Tibial nerve (tissue), 4 donors: ENCODE data around the gene TMEM41A. TPM values are rescaled to one million over a fixed set of nuclear protein-coding genes. Genes with fewer than 3 reads are reported as not detected.

ENCODE experiments used
- DNase-seq, 2 donors: peaks; one replicate each; pipeline ENCODE4 v3.0.0-alpha.2; 2019; ENCODE audit warnings: low spot score in 2 of 2
- H3K27ac ChIP-seq, 4 donors: fragments of 200-600 bp; sonication (generic) in 3 of 4; one replicate each; pipeline ENCODE4 v1.5.1; 2017 to 2019; ENCODE audit warnings: mild to moderate bottlenecking in 1 of 4
- H3K27me3 ChIP-seq, 2 donors: fragments of 200-600 bp; sonication (generic) in 1 of 2; one replicate each; pipeline versions ENCODE4 v1.5.1 to v1.6.0; 2017 to 2019
- H3K36me3 ChIP-seq, 3 donors: fragments of 200-600 bp; sonication (generic); one replicate each; pipeline ENCODE4 v1.5.1; 2018 to 2019
- H3K4me1 ChIP-seq, 4 donors: fragments of 200-600 bp; sonication (generic) in 3 of 4; one replicate each; pipeline ENCODE4 v1.5.1; 2017 to 2019
- H3K4me3 ChIP-seq, 4 donors: fragments of 200-600 bp; sonication (generic) in 3 of 4; one replicate each; pipeline ENCODE4 v1.5.1; 2017 to 2019; ENCODE audit warnings: mild to moderate bottlenecking in 1 of 4, moderate library complexity in 1 of 4
- H3K9me3 ChIP-seq, 4 donors: fragments of 200-600 bp; sonication (generic) in 3 of 4; one replicate each; pipeline ENCODE4 v1.5.1; 2017 to 2019
- CTCF ChIP-seq, 5 experiments: fragments of 200-600 bp in 3 of 5; fragments of 450-650 bp in 2 of 5; sonication (generic) in 3 of 5; IDR thresholded peaks; one replicate each; pipeline ENCODE4 v1.5.1; 2016 to 2019; ENCODE audit warnings: antibody characterized with exemption in 5 of 5, mild to moderate bottlenecking in 3 of 5, moderate library complexity in 2 of 5
- EP300 ChIP-seq, 2 donors: sonication (generic); formaldehyde crosslinking; IDR thresholded peaks; one replicate each; pipeline ENCODE4 v1.6.1; 2017; ENCODE audit warnings: antibody characterized with exemption in 2 of 2, mild to moderate bottlenecking in 1 of 2
- POLR2A ChIP-seq, 2 donors: fragments of 450-650 bp; IDR thresholded peaks; one replicate each; pipeline ENCODE4 v1.6.1; 2017; ENCODE audit warnings: antibody characterized with exemption in 2 of 2, mild to moderate bottlenecking in 2 of 2, moderate library complexity in 2 of 2
- WGBS, 2 donors: methylation state at CpG; one replicate each; pipeline ENCODE4 v1.1.5; 2018; 5-methylcytosine and 5-hydroxymethylcytosine counted together
- total RNA-seq, 4 donors: library from RNA; depleted of rRNA; stranded (reverse); fragments of >200 nt; gene quantifications; one replicate each; pipeline ENCODE4 v1.1.0, GENCODE V29; 2016

TMEM41A gene
- total RNA-seq, 4 donors from 2014 or later: 11.4 to 19.8 (median 14.9) TPM

DNA sequence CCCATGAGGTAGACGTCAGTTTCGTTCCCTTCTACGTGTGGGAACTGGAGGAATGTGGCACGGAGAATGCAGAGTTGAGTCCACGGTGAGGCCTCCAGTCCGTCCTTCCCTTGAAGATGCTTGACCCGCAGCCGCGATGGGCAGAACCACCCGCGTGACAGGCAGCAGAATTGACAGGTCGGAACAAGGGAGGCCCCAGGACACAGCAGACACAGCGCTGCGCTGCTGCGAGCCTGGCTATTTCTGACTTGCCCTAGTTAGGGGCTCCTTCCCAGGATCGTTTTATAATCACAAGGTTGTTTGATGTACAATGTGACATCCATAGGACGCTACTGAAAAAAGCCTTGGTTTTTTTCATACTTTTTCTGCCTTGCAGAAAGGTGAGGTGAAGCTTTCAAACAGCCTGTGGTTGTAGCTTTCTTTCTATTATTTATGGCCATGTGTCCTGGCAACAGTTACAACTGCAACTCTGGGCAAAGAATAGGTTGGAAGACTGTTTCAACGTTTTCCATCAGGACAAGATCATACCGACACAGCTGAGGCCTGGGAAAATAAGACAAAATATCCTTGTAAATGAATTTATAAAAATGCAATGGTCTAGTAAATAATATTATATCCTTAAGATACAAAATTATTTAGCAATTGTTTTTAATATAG is 9.6 kb upstream of the TMEM41A start:
- Histone ChIP-seq H3K36me3 (no peaks in the 10 kb centered on the region), H3K4me1 (no peaks in the 10 kb centered on the region), H3K4me3 (no peak overlapping the region), H3K27me3 (no peaks in the 10 kb centered on the region), H3K9me3 (no peaks in the 10 kb centered on the region), H3K27ac (no peak overlapping the region)
- DNase-seq: no peak
- WGBS, 2 donors: 71 to 79% methylated on average over 19 of the region's 19 CpGs
- TF ChIP-seq CTCF (IDR thresholded peaks at IDR 0.05) (no peak), POLR2A (IDR thresholded peaks at IDR 0.05) (no peak), EP300 (IDR thresholded peaks at IDR 0.05) (no peak)

GRCh38 chr3:185507883-185508282 is 9.0 kb upstream of the TMEM41A start:
- H3K9me3 ChIP-seq: no peaks in the 10 kb centered on the region
- WGBS, 2 donors: 60 to 67% methylated on average over 6 of the region's 6 CpGs

DNA sequence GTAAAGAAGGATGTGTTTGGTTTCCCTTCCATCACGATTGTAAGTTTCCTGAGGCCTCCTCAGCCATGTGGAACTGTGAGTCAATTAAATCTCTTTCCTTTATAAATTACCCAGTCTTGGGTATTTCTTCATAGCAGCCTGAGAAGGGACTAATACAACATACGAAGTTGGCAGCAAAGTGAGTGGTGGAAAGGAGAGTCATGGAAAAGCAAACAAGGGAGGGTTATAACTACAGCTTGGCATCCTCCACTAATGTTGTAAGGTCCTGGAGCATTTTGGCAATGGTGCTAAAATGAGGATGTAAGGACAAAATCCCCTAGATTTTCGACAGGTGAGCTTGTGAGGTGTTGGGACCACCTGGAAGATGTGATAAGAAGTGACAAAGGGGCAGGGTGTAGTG is 5.8 kb upstream of the TMEM41A start:
- Histone ChIP-seq H3K36me3 (no peaks in the 10 kb centered on the region), H3K4me1 (no peaks in the 10 kb centered on the region), H3K9me3 (no peaks in the 10 kb centered on the region), H3K27ac (no peak overlapping the region), H3K27me3 (no peaks in the 10 kb centered on the region), H3K4me3 (no peak overlapping the region)
- 71% methylated on average over 3 of the region's 3 CpGs for WGBS, 2 donors
- no peak for DNase-seq
- TF ChIP-seq POLR2A (IDR thresholded peaks at IDR 0.05): no peak
- TF ChIP-seq EP300 (IDR thresholded peaks at IDR 0.05): no peak
- TF ChIP-seq CTCF (IDR thresholded peaks at IDR 0.05): no peak

More at GRCh38 chr3:185507883-185508282, 9.0 kb upstream of the TMEM41A start:
- H3K27ac ChIP-seq: no peak overlapping the region
- H3K36me3 ChIP-seq: no peaks in the 10 kb centered on the region
- DNase-seq: no peak
- no peaks in the 10 kb centered on the region for H3K4me1 ChIP-seq
- H3K27me3 ChIP-seq: no peaks in the 10 kb centered on the region
- TF ChIP-seq POLR2A (IDR thresholded peaks at IDR 0.05) (no peak), CTCF (IDR thresholded peaks at IDR 0.05) (no peak), EP300 (IDR thresholded peaks at IDR 0.05) (no peak)
- no peak overlapping the region for H3K4me3 ChIP-seq

DNA sequence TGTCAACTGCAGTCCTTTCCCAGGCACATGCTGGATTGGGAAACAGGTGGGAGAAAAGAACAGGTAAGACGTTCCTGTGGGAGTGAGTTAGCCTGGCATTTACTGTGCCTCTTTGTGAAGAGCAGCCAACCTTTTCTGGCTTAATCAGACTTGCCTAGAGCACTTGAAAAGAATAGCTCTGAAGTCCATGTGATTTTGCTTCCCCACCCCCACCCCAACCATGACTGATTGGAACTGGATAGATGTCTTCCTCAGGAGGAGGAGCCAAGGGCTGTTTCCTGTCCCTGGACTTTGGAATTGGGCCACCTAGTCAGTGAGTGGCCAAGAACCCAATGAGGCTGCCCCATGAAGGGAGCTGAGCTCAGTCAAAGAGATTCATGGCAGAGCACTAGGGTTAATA is 4.7 kb upstream of the TMEM41A start:
- Histone ChIP-seq H3K4me1 (peaks cover 0 to 4% (median 0%) of the 10 kb centered on the region in 4 donors), H3K36me3 (no peaks in the 10 kb centered on the region), H3K4me3 (no peak overlapping the region), H3K9me3 (no peaks in the 10 kb centered on the region), H3K27ac (no peak overlapping the region), H3K27me3 (no peaks in the 10 kb centered on the region)
- no peak for TF ChIP-seq CTCF (IDR thresholded peaks at IDR 0.05)
- TF ChIP-seq POLR2A (IDR thresholded peaks at IDR 0.05): no peak
- no peak for TF ChIP-seq EP300 (IDR thresholded peaks at IDR 0.05)
- DNase-seq: no peak
- WGBS, 2 donors: 71 to 88% methylated on average over 1 of the region's 1 CpG

DNA sequence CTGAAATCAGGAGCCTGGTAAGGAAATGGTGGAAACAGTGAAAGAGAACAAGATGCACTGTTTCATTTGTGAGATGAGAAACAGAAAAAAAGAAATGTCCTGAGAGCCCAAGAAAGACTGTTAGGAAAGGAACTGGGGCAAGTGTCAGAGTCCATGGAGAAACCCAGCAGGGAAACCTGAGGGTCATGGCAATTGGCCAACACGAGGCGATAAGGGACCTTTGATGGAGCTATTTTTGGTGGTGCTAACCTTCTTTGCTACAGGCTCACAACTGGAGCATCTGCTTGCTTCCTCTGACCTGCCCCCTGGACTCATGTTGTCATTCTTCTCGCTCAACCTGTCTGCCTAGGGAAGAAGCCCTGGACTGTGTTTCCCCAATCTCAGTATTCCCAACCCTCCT is 4.2 kb upstream of the TMEM41A start:
- H3K4me3 ChIP-seq: no peak overlapping the region
- peaks cover 0 to 5% (median under 1%) of the 10 kb centered on the region in 4 donors for H3K4me1 ChIP-seq
- H3K36me3 ChIP-seq: no peaks in the 10 kb centered on the region
- 66 to 69% methylated on average over 3 of the region's 3 CpGs for WGBS, 2 donors
- no peaks in the 10 kb centered on the region for H3K27me3 ChIP-seq
- H3K27ac ChIP-seq: no peak overlapping the region
- H3K9me3 ChIP-seq: no peaks in the 10 kb centered on the region
- TF ChIP-seq CTCF (IDR thresholded peaks at IDR 0.05) (no peak), EP300 (IDR thresholded peaks at IDR 0.05) (no peak), POLR2A (IDR thresholded peaks at IDR 0.05) (no peak)
- DNase-seq: no peak
